Measurements from ENCODE around the gene QTRT2. TPM values are rescaled to one million over a fixed set of nuclear protein-coding genes. Genes with fewer than 3 reads are reported as not detected.

QTRT2 gene
- 43.1 and 47.4 TPM in 2 replicates for total RNA-seq (2014; rRNA removed; shearing (Covaris generic))
- total RNA-seq (2022) = 54.6 and 57.2 TPM in 2 replicates
- percentile 92 among the genes with signal in this experiment for Bru-seq, nascent RNA
- percentile 78 among the genes with signal in this experiment for BruChase-seq, experiment 1, labeled RNA remaining after a 6-hour chase
- percentile 89 among the genes with signal in this experiment for BruChase-seq, experiment 2, labeled RNA remaining after a 2-hour chase
- long read RNA-seq, full-length matches to known transcripts = 44 of 63 reads
- long read RNA-seq, partial matches to known transcripts = 3 of 63 reads
- long read RNA-seq, other reads (novel, unspliced or antisense) = 16 of 63 reads

GRCh38 chr3:114056130-114057010 is at the start of gene QTRT2, which contains the start of gene CCDC191:
Gene QTRT2 (plus strand): TSS chr3:114056737. CDS start chr3:114065258, 8,521 bp downstream.
Gene CCDC191 (minus strand): TSS chr3:114056526. CDS start chr3:114056466, 60 bp downstream.
- no peaks in the 10 kb centered on the region for H3K9me3 ChIP-seq (ENCODE audit: low read length)
- peak within 1 kb of the TSS; percentile 69 for H3K27ac ChIP-seq (ENCODE audit: low read depth, low read length, poor library complexity, severe bottlenecking)
- H3K4me1 ChIP-seq (ENCODE audit: insufficient read depth, low read length, poor library complexity, severe bottlenecking) = peaks cover 40% of the 10 kb centered on the region
- no peaks in the 10 kb centered on the region for H3K9me2 ChIP-seq (ENCODE audit: insufficient read depth, low read length)
- TF ChIP-seq CTCF (conservative IDR thresholded peaks at IDR 0.05; ENCODE audit: low read length) = no peak
- TF ChIP-seq EZH2phosphoT487 (IDR thresholded peaks at IDR 0.05; ENCODE audit: borderline replicate concordance, low read depth, low read length) = no peak
- H3K4me2 ChIP-seq (ENCODE audit: low read length) = peak within 1 kb of the TSS; percentile 93
- BruUV-seq (replicated peaks) = no TSS peak
- H4K20me1 ChIP-seq (ENCODE audit: insufficient read depth, low read length) = peaks cover 6% of the 10 kb centered on the region; the same call in 1 of the 2 replicates
- peak within 1 kb of the TSS; percentile 89 for H3K4me3 ChIP-seq (ENCODE audit: low read depth, low read length, poor library complexity, severe bottlenecking)
- POLR2A ChIA-PET = interaction anchor here (0.5 to 2.6 kb wide), 17 partner anchors 9 to 395 kb away, joined by 3 to 14 read pairs (median 3); no protein-coding TSS in a partner anchor
- peak; percentile 100 for DNase-seq (ENCODE audit: low spot score)
- H2AFZ ChIP-seq (ENCODE audit: low read length) = peak within 1 kb of the TSS; percentile 89
- intact Hi-C loops (cut with micrococcal nuclease; ENCODE audit: unreplicated experiment) = loop anchor here (1.0 to 10.0 kb wide), 6 partner anchors 51 to 396 kb away; partner anchors contain the start of genes ATP6V1A, NAA50 and ZDHHC23
- H3K36me3 ChIP-seq (ENCODE audit: insufficient read depth, low read length) = peaks cover 31% of the 10 kb centered on the region
- CTCF ChIA-PET (ENCODE audit: unreplicated experiment) = interaction anchor here (0.6 to 1.0 kb wide), 3 partner anchors 51 to 76 kb away, joined by 3 read pairs; no protein-coding TSS in a partner anchor
- peaks cover 46% of the 10 kb centered on the region for H3K79me2 ChIP-seq (ENCODE audit: insufficient read depth, low read depth, low read length)

- peak overlapping the region; percentile 61 for H3K4me2 ChIP-seq (ENCODE audit: low read length)
- no peaks in the 10 kb centered on the region for H4K20me1 ChIP-seq (ENCODE audit: insufficient read depth, low read length)
- peaks cover 52% of the 10 kb centered on the region for H3K4me1 ChIP-seq (ENCODE audit: insufficient read depth, low read length, poor library complexity, severe bottlenecking)
- no peaks in the 10 kb centered on the region for H3K9me2 ChIP-seq (ENCODE audit: insufficient read depth, low read length)
- no peaks in the 10 kb centered on the region for H3K9me3 ChIP-seq (ENCODE audit: low read length)
- POLR2A ChIA-PET = interaction anchor here (0.5 to 5.5 kb wide), 8 partner anchors 11 to 178 kb away, joined by 3 to 30 read pairs (median 4); partner anchors contain the start of genes CCDC191 and QTRT2
- intact Hi-C loops (cut with micrococcal nuclease; ENCODE audit: unreplicated experiment) = no loop called here
- CTCF ChIA-PET (ENCODE audit: unreplicated experiment) = interaction anchor here (0.6 kb wide), 1 partner anchor 14 kb away, joined by 3 read pairs; no protein-coding TSS in a partner anchor
- H3K36me3 ChIP-seq (ENCODE audit: insufficient read depth, low read length) = no peaks in the 10 kb centered on the region
- no peaks in the 10 kb centered on the region for H3K79me2 ChIP-seq (ENCODE audit: insufficient read depth, low read depth, low read length)
- peak; percentile 62 for DNase-seq (ENCODE audit: low spot score)
- H2AFZ ChIP-seq (ENCODE audit: low read length) = peak overlapping the region; percentile 70
- H3K4me3 ChIP-seq (ENCODE audit: low read depth, low read length, poor library complexity, severe bottlenecking) = no peak overlapping the region
- peak overlapping the region; percentile 37 for H3K27ac ChIP-seq (ENCODE audit: low read depth, low read length, poor library complexity, severe bottlenecking)
- BruUV-seq (replicated peaks) = no TSS peak
- no peak for TF ChIP-seq CTCF (conservative IDR thresholded peaks at IDR 0.05; ENCODE audit: low read length)
- TF ChIP-seq EZH2phosphoT487 (IDR thresholded peaks at IDR 0.05; ENCODE audit: borderline replicate concordance, low read depth, low read length) = no peak
Observed at GRCh38 chr3:114011059-114011797, 45.3 kb upstream of the QTRT2 start.

Data from OCI-LY7 (cell line).